ENCODE measurements around the gene TSPYL1. TPM values are rescaled to one million over a fixed set of nuclear protein-coding genes. Genes with fewer than 3 reads are reported as not detected.

Gene TSPYL1
- total and polyA plus RNA-seq, 9 of the 15 experiments (the other 6 are each of a cell fraction or from before 2014, with no cell fraction given): 23.1 to 56.8 (median 37.9) TPM

GRCh38 chr6:116253505-116254296 lies 26.0 kb downstream of the TSPYL1 start, which contains the start of gene TSPYL4 (continued):
- no peak for TF ChIP-seq ZFP36 (IDR thresholded peaks at IDR 0.05; ENCODE audit: low read depth, low read length, partially characterized antibody)
- TF ChIP-seq TOE1 (IDR thresholded peaks at IDR 0.05; ENCODE audit: borderline replicate concordance): no peak
- no peak for TF ChIP-seq TOE1 (CRISPR knock-in tag; IDR thresholded peaks at IDR 0.05; ENCODE audit: borderline replicate concordance, low read depth)
- TF ChIP-seq SUPT5H (IDR thresholded peaks at IDR 0.05): peak; percentile 26
- peak; percentile 77 for TF ChIP-seq POLR2B (IDR thresholded peaks at IDR 0.05; ENCODE audit: low read depth, partially characterized antibody)
- TF ChIP-seq, protein P1, sequence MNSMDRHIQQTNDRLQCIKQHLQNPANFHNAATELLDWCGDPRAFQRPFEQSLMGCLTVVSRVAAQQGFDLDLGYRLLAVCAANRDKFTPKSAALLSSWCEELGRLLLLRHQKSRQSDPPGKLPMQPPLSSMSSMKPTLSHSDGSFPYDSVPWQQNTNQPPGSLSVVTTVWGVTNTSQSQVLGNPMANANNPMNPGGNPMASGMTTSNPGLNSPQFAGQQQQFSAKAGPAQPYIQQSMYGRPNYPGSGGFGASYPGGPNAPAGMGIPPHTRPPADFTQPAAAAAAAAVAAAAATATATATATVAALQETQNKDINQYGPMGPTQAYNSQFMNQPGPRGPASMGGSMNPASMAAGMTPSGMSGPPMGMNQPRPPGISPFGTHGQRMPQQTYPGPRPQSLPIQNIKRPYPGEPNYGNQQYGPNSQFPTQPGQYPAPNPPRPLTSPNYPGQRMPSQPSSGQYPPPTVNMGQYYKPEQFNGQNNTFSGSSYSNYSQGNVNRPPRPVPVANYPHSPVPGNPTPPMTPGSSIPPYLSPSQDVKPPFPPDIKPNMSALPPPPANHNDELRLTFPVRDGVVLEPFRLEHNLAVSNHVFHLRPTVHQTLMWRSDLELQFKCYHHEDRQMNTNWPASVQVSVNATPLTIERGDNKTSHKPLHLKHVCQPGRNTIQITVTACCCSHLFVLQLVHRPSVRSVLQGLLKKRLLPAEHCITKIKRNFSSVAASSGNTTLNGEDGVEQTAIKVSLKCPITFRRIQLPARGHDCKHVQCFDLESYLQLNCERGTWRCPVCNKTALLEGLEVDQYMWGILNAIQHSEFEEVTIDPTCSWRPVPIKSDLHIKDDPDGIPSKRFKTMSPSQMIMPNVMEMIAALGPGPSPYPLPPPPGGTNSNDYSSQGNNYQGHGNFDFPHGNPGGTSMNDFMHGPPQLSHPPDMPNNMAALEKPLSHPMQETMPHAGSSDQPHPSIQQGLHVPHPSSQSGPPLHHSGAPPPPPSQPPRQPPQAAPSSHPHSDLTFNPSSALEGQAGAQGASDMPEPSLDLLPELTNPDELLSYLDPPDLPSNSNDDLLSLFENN (IDR thresholded peaks at IDR 0.05; ENCODE audit: low read depth in 2 of 2, low read length in 2 of 2): 0 out of 4 replicates have a peak, but pooled peaks of 1 of the 2 experiments have one; percentile 32
- TF ChIP-seq TGIF2 (CRISPR knock-in tag; IDR thresholded peaks at IDR 0.05): no peak
- TF ChIP-seq ZNF384 (IDR thresholded peaks at IDR 0.05; ENCODE audit: low read depth, low read length): no peak
- TF ChIP-seq ARNT (IDR thresholded peaks at IDR 0.05): no peak
- TF ChIP-seq PHTF2 (CRISPR knock-in tag; IDR thresholded peaks at IDR 0.05): no peak
- TF ChIP-seq, protein P2, sequence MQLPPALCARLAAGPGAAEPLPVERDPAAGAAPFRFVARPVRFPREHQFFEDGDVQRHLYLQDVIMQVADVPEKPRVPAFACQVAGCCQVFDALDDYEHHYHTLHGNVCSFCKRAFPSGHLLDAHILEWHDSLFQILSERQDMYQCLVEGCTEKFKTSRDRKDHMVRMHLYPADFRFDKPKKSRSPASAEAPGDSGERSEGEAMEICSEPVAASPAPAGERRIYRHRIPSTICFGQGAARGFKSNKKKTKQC (CRISPR knock-in tag; IDR thresholded peaks at IDR 0.05): peak; percentile 83
- TF ChIP-seq, protein P3, sequence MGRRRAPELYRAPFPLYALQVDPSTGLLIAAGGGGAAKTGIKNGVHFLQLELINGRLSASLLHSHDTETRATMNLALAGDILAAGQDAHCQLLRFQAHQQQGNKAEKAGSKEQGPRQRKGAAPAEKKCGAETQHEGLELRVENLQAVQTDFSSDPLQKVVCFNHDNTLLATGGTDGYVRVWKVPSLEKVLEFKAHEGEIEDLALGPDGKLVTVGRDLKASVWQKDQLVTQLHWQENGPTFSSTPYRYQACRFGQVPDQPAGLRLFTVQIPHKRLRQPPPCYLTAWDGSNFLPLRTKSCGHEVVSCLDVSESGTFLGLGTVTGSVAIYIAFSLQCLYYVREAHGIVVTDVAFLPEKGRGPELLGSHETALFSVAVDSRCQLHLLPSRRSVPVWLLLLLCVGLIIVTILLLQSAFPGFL (CRISPR knock-in tag; IDR thresholded peaks at IDR 0.05): no peak
- TF ChIP-seq HMG20A (CRISPR knock-in tag; conservative IDR thresholded peaks at IDR 0.05): no peak
- no peak for TF ChIP-seq BRD9 (IDR thresholded peaks at IDR 0.05; ENCODE audit: low read depth, partially characterized antibody)
- TF ChIP-seq TRIM28 (IDR thresholded peaks at IDR 0.05): no peak
- 0 out of 2 replicates have a peak, but pooled peaks have one; percentile 26 for TF ChIP-seq DIDO1 (tag; IDR thresholded peaks at IDR 0.05; ENCODE audit: low read depth)
- TF ChIP-seq CBFA2T2 (conservative IDR thresholded peaks at IDR 0.05): no peak
- TF ChIP-seq PATZ1 (CRISPR knock-in tag; IDR thresholded peaks at IDR 0.05; ENCODE audit: borderline replicate concordance): no peak
- TF ChIP-seq, protein P4, sequence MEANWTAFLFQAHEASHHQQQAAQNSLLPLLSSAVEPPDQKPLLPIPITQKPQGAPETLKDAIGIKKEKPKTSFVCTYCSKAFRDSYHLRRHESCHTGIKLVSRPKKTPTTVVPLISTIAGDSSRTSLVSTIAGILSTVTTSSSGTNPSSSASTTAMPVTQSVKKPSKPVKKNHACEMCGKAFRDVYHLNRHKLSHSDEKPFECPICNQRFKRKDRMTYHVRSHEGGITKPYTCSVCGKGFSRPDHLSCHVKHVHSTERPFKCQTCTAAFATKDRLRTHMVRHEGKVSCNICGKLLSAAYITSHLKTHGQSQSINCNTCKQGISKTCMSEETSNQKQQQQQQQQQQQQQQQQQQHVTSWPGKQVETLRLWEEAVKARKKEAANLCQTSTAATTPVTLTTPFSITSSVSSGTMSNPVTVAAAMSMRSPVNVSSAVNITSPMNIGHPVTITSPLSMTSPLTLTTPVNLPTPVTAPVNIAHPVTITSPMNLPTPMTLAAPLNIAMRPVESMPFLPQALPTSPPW (CRISPR knock-in tag; IDR thresholded peaks at IDR 0.05): peak; percentile 62
- 0 out of 2 replicates have a peak, but pooled peaks have one; percentile 23 for TF ChIP-seq SIN3B (IDR thresholded peaks at IDR 0.05; ENCODE audit: low read depth)

Data from K562 (cell line).